HG03354 (cell line): Measurements from ENCODE around the gene C1QTNF12.

Experiments
- ATAC-seq: cut with Tn5 transposase; IDR thresholded peaks from one replicate; pipeline ENCODE4 v1.9.1; 2021; ENCODE audit warnings: mild to moderate bottlenecking; ENCODE audit not compliant: unreplicated experiment, poor library complexity, severe bottlenecking

Gene C1QTNF12

GRCh38 chr1:1246577-1247340, at the start of gene C1QTNF12:
Gene C1QTNF12 (minus strand): TSS chr1:1246722. CDS start chr1:1246690, 32 bp downstream.
- ATAC-seq: no peak

- ATAC-seq: no peak
These were observed 48.8 kb upstream of the C1QTNF12 start for GRCh38 chr1:1295154-1295923.

GRCh38 chr1:1294250-1294890, 47.8 kb upstream of the C1QTNF12 start:
- ATAC-seq: no peak

GRCh38 chr1:1293263-1294249, 47.0 kb upstream of the C1QTNF12 start:
- no peak for ATAC-seq

DNA sequence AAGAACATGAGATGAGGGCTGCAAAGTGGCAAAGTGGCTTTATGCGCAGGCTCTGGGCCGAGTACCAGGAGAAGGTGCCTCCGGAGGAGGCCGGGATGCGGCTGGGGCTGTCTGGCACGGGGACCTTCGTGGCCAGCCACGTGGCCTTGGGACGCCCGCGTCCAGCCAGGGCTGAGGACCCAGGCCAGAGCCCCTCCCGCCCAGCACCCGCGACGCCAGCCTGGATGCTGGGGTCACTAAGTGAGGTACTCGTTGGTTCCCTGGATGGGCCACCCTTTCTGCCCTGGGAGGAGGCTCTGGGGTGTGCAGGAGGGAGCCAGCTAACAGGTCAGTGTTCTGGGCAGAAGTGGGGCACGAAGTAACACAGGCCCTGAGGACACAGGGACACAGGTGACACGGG, 46.3 kb upstream of the C1QTNF12 start:
- no peak for ATAC-seq

DNA sequence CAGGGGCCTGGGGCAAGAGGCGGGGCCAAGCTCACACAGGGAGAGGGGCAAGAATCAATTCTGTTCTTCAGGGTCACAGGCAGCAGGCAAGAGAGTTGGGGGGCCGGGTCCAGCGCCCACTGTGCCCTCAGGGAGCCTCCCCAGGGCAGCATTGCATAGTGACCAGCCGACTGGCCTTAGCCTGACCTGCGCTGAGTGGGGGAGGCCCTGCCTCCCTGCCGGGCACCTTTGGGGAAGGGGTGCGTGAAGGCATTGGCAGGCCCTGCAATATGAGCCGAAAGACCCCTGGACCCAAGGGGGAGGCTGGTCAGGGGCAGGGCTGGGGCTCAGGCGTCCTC, 45.9 kb upstream of the C1QTNF12 start:
- no peak for ATAC-seq

- peak; percentile 66 for ATAC-seq
These were observed 45.3 kb upstream of the C1QTNF12 start for GRCh38 chr1:1291548-1292441.

DNA sequence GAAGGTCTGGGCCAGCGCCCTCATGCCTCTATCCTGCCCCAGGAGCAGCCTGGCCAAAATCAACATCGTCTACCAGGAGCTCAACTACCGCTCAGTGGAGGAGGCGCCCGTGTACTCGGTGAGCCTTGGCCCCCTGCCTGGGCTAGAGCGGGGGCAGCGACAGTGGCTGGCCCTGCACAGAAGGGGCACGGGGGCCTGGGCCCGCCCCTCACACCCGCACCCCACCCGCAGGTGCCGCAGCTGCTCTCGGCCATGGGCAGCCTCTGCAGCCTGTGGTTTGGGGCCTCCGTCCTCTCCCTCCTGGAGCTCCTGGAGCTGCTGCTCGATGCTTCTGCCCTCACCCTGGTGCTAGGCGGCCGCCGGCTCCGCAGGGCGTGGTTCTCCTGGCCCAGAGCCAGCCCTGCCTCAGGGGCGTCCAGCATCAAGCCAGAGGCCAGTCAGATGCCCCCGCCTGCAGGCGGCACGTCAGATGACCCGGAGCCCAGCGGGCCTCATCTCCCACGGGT, 44.6 kb upstream of the C1QTNF12 start:
- ATAC-seq: no peak

GRCh38 chr1:1290238-1290731, 43.8 kb upstream of the C1QTNF12 start:
- no peak for ATAC-seq

DNA sequence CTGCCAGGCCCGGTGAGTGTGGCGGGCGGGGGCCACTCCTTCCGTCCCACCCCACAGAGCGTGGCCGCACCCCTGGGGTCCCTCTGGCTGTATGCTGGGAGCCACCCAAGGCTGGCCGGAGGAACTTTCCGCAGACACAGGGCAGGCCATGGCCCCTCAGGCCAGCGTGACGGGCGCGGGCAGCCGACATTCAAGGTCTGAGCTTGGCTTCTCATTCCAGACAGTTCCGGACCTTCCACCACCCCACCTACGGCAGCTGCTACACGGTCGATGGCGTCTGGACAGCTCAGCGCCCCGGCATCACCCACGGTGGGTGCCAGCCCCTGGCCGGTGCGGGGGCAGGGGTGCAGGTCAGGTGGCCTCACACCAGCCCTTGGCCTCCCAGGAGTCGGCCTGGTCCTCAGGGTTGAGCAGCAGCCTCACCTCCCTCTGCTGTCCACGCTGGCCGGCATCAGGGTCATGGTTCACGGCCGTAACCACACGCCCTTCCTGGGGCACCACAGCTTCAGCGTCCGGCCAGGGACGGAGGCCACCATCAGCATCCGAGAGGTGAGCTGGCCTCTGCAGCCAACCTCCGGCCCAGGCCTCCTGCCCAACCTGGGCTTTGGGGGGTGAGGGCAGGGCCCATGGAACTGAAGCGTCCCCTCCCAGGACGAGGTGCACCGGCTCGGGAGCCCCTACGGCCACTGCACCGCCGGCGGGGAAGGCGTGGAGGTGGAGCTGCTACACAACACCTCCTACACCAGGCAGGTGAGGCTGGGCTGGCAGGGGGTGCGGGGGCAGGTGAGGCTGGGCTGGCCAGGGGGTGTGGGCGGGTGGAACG, 41.0 kb upstream of the C1QTNF12 start:
- no peak for ATAC-seq

DNA sequence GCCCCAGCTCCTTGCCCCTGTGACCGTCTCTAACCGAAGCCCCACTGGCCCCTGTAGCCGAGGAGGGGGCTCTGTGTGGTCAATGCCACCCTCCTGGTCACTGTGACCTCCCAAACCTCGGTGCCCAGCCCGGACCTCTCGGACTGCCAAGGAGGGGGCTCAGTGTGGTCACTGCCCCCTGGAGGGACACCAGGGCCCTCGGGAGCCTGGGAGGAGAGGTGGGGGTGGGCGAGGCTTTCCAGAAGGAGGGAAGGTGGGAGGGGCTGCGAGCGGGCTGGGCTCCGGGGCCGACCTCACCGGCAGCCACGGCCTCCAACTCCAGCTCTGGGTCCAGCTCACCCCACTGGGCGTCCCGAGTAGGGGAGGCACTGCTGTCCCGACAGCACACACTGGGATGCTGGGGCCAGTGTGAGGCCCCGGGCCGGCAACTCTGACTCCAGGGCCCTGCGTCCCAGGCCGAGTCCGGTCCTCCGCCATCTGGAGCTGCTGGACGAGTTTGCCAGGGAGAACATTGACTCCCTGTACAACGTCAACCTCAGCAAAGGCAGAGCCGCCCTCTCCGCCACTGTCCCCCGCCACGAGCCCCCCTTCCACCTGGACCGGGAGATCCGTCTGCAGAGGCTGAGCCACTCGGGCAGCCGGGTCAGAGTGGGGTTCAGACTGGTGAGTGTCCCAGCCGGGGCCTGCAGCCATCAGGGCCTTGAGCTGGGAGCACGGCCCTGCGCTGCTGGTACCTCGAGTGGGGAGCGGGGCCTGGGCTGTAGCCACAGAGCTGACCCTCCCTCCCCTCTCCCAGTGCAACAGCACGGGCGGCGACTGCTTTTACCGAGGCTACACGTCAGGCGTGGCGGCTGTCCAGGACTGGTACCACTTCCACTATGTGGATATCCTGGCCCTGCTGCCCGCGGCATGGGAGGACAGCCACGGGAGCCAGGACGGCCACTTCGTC, 40.1 kb upstream of the C1QTNF12 start:
- no peak for ATAC-seq

DNA sequence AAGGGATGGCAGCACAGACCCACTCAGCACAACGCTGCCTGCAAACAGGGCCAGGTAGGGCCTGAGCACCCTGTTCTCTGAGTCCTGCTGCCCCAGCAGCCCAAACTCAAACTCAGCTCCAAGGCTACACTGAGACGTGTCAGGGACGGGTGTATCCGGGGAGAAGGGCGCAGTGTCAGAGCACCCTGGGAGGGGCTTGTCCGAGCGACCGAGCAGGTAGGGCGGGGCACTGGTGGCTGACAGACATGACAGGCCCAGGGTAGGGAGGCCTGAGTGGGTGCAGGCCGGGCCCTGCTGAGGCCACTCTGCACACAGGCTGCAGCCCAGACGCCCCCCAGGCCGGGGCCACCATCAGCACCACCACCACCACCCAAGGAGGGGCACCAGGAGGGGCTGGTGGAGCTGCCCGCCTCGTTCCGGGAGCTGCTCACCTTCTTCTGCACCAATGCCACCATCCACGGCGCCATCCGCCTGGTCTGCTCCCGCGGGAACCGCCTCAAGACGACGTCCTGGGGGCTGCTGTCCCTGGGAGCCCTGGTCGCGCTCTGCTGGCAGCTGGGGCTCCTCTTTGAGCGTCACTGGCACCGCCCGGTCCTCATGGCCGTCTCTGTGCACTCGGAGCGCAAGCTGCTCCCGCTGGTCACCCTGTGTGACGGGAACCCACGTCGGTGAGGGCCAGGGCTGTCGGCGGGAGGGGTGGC, 39.2 kb upstream of the C1QTNF12 start:
- ATAC-seq: no peak

DNA sequence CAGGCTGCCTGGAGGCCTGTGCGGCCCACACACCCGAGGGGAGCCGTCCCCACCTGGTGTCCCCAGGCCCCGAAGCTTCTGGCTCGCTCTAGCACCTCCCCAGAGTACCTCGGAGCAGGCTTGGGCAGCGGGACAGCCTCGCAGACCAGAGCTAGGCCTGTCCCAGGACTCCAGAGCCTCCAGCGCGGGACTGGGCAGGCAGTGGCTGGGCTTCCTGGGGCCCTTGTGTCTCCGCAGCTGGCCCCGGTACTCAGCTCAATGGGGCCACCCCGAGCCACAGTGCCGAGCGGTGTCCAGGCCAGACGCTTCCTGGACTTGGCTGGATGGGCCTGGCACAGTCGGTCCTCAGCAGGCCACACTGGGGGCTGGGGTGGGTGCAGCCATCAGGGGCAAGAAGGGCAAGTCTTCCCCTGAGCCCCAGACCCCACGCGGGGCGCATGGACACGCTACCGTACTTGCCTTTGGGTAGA, 38.6 kb upstream of the C1QTNF12 start:
- ATAC-seq: no peak

DNA sequence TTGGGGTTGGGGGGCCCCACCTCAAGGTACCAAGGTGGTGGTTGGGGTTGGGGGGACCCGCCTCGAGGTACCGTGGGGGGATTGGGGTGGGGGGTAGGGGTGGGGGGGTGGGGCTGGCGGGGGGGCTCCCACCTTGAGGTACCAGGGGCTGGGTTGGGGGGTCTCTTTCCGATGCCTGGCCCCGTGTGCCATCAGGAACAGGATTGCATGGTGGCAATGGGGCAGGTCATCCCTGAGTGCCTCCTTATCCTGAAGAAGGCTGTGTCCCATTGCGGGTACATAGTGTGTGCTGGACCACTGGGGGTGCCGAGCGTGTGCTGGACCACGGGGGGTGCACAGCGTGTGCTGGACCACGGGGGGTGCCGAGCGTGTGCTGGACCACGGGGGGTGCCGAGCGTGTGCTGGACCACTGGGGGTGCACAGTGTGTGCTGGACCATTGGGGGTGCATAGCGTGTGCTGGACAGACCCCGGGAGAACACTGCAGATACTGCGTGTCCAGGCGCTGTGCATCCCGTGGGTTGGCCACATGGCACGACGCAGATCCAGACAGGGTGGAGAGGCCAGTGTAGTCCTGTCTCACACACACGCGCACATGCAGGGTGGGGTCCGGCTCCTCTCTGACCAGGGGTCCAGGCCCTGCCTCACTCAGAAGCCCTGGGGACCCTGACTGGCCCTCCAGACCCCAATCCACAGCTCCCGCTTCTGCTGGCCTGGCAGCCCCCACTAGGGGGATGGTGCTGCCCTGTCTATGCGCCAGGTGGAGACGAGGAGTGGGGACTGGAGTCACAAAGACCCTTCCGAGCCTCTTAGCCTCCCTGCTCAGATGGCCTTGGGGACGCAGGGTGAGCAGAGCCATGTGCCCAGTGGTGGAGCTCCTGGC, 37.9 kb upstream of the C1QTNF12 start:
- no peak for ATAC-seq

DNA sequence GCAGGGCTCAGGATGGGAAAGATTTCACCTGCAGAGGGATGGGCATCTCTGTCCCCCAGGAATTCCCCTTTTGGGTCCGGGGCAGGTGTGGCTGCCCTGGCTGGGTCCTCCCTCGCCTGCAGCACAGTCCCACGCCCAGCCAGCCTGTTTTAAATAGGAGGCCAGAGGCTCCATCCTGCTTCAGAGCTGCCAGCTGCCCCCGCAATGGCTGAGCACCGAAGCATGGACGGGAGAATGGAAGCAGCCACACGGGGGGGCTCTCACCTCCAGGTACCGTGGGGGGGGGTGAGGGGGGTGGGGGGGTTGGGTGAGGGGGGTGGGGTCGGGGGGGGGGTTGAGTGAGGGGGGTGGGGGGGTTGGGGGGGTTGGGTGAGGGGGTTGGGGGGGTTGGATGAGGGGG, 37.3 kb upstream of the C1QTNF12 start:
- no peak for ATAC-seq
